ENCODE results near the gene PTPRK. TPM values are rescaled to one million over a fixed set of nuclear protein-coding genes. Genes with fewer than 3 reads are reported as not detected.

PTPRK gene
- total RNA-seq, 1 experiment from 2014 or later = 53.8 TPM

GRCh38 chr6:128560966-128561365, 40.6 kb upstream of the PTPRK start:
- H3K9me3 ChIP-seq (ENCODE audit: low read length) = no peaks in the 10 kb centered on the region
- H2AFZ ChIP-seq (ENCODE audit: low read length) = no peak overlapping the region
- no peaks in the 10 kb centered on the region for H3F3A ChIP-seq (ENCODE audit: low read length, unreplicated experiment)
- H3K4me1 ChIP-seq (ENCODE audit: insufficient read depth, low read length) = no peaks in the 10 kb centered on the region; the same call in 1 of the 2 replicates
- ATAC-seq = no peak
- H3K9me2 ChIP-seq (replicated peaks; ENCODE audit: low read length) = no peaks in the 10 kb centered on the region
- DNase-seq = no peak
- ChIA-PET CTCF (no interaction called here), POLR2A (ENCODE audit: unreplicated experiment) (no interaction called here)
- no peak overlapping the region for H3K4me2 ChIP-seq (ENCODE audit: low read length)
- H3K27me3 ChIP-seq (ENCODE audit: low read length) = no peaks in the 10 kb centered on the region
- no peak overlapping the region for H3K4me3 ChIP-seq (ENCODE audit: low read length)
- TF ChIP-seq EZH2phosphoT487 (IDR thresholded peaks at IDR 0.05; ENCODE audit: borderline replicate concordance, low read length) (no peak), EZH2 (IDR thresholded peaks at IDR 0.05; ENCODE audit: low read length, unreplicated experiment) (no peak), CTCF (conservative IDR thresholded peaks at IDR 0.05; ENCODE audit: low read depth, low read length) (no peak)
- no peak overlapping the region for H3K27ac ChIP-seq (ENCODE audit: low read length)
- intact Hi-C loops (cut with micrococcal nuclease) = no loop called here
- H3K79me2 ChIP-seq (ENCODE audit: low read length) = no peaks in the 10 kb centered on the region
- no peak overlapping the region for H3K9ac ChIP-seq (ENCODE audit: low read length)
- no peaks in the 10 kb centered on the region for H4K20me1 ChIP-seq (ENCODE audit: low read length)
- no peaks in the 10 kb centered on the region for H3K36me3 ChIP-seq (ENCODE audit: low read depth, low read length)
- BruUV-seq (replicated peaks) = no TSS peak

GRCh38 chr6:128558924-128559323, 38.5 kb upstream of the PTPRK start:
- Histone ChIP-seq H3K4me2 (ENCODE audit: low read length) (no peak overlapping the region), H3K9me3 (ENCODE audit: low read length) (no peaks in the 10 kb centered on the region), H3K4me3 (ENCODE audit: low read length) (no peak overlapping the region), H3K9me2 (replicated peaks; ENCODE audit: low read length) (no peaks in the 10 kb centered on the region), H3K79me2 (ENCODE audit: low read length) (no peaks in the 10 kb centered on the region), H3K36me3 (ENCODE audit: low read depth, low read length) (no peaks in the 10 kb centered on the region), H3K27me3 (ENCODE audit: low read length) (no peaks in the 10 kb centered on the region), H3K9ac (ENCODE audit: low read length) (no peak overlapping the region), H2AFZ (ENCODE audit: low read length) (no peak overlapping the region), H3K4me1 (ENCODE audit: insufficient read depth, low read length) (no peaks in the 10 kb centered on the region), H3K27ac (ENCODE audit: low read length) (no peak overlapping the region), H4K20me1 (ENCODE audit: low read length) (no peaks in the 10 kb centered on the region), H3F3A (ENCODE audit: low read length, unreplicated experiment) (no peaks in the 10 kb centered on the region)
- TF ChIP-seq EZH2 (IDR thresholded peaks at IDR 0.05; ENCODE audit: low read length, unreplicated experiment) (no peak), CTCF (conservative IDR thresholded peaks at IDR 0.05; ENCODE audit: low read depth, low read length) (no peak), EZH2phosphoT487 (IDR thresholded peaks at IDR 0.05; ENCODE audit: borderline replicate concordance, low read length) (no peak)
- intact Hi-C loops (cut with micrococcal nuclease) = no loop called here
- ATAC-seq (no peak), DNase-seq (no peak)
- ChIA-PET POLR2A (ENCODE audit: unreplicated experiment) (no interaction called here), CTCF (no interaction called here)
- no TSS peak for BruUV-seq (replicated peaks)

GRCh38 chr6:128558021-128558420, 37.6 kb upstream of the PTPRK start:
- Histone ChIP-seq H3K79me2 (ENCODE audit: low read length) (no peaks in the 10 kb centered on the region), H3K27me3 (ENCODE audit: low read length) (no peaks in the 10 kb centered on the region), H3K36me3 (ENCODE audit: low read depth, low read length) (no peaks in the 10 kb centered on the region), H3K9me3 (ENCODE audit: low read length) (no peaks in the 10 kb centered on the region), H3F3A (ENCODE audit: low read length, unreplicated experiment) (no peaks in the 10 kb centered on the region), H3K4me2 (ENCODE audit: low read length) (no peak overlapping the region), H3K4me1 (ENCODE audit: insufficient read depth, low read length) (no peaks in the 10 kb centered on the region), H3K4me3 (ENCODE audit: low read length) (no peak overlapping the region), H3K9ac (ENCODE audit: low read length) (no peak overlapping the region), H3K9me2 (replicated peaks; ENCODE audit: low read length) (no peaks in the 10 kb centered on the region), H4K20me1 (ENCODE audit: low read length) (no peaks in the 10 kb centered on the region), H3K27ac (ENCODE audit: low read length) (no peak overlapping the region), H2AFZ (ENCODE audit: low read length) (no peak overlapping the region)
- BruUV-seq (replicated peaks) = no TSS peak
- ChIA-PET CTCF (no interaction called here), POLR2A (ENCODE audit: unreplicated experiment) (no interaction called here)
- ATAC-seq (no peak), DNase-seq (no peak)
- intact Hi-C loops (cut with micrococcal nuclease) = no loop called here
- TF ChIP-seq EZH2 (IDR thresholded peaks at IDR 0.05; ENCODE audit: low read length, unreplicated experiment) = no peak
- no peak for TF ChIP-seq EZH2phosphoT487 (IDR thresholded peaks at IDR 0.05; ENCODE audit: borderline replicate concordance, low read length)
- TF ChIP-seq CTCF (conservative IDR thresholded peaks at IDR 0.05; ENCODE audit: low read depth, low read length) = no peak

All from PC-3 (cell line).